ENCODE measurements around the gene PARP16.

PARP16 gene

DNA sequence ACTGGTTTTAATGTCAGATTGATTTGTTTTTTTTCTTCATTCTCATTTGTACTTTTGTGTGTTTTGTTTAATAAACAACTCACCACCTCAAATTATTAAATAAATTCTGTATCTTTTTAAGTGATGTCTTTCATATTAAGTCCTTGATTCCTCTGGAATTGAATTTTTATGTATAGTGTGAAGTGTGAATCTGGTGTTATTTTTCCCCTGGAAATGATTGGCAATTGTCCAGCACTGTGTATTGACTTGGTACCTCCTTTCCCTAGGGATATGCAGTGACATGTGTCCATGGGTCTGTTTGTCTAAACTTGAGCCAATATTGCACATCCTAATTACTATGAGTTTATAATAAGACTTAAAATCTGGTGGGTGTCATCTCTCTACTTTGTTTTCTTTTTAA is 19.9 kb upstream of the PARP16 start:
- H3K9me3 ChIP-seq: no peaks in the 10 kb centered on the region
- no peak overlapping the region for H3K4me3 ChIP-seq (ENCODE audit: low read depth, low read length)
- H3K27me3 ChIP-seq: no peaks in the 10 kb centered on the region
- no peak for DNase-seq
- TF ChIP-seq, protein P1, sequence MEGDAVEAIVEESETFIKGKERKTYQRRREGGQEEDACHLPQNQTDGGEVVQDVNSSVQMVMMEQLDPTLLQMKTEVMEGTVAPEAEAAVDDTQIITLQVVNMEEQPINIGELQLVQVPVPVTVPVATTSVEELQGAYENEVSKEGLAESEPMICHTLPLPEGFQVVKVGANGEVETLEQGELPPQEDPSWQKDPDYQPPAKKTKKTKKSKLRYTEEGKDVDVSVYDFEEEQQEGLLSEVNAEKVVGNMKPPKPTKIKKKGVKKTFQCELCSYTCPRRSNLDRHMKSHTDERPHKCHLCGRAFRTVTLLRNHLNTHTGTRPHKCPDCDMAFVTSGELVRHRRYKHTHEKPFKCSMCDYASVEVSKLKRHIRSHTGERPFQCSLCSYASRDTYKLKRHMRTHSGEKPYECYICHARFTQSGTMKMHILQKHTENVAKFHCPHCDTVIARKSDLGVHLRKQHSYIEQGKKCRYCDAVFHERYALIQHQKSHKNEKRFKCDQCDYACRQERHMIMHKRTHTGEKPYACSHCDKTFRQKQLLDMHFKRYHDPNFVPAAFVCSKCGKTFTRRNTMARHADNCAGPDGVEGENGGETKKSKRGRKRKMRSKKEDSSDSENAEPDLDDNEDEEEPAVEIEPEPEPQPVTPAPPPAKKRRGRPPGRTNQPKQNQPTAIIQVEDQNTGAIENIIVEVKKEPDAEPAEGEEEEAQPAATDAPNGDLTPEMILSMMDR (IDR thresholded peaks at IDR 0.05; ENCODE audit: low read depth, low read length): no peak
- H3K36me3 ChIP-seq: no peaks in the 10 kb centered on the region
- H3K4me1 ChIP-seq: peaks cover 4% of the 10 kb centered on the region; the same call in 1 of the 2 replicates

DNA sequence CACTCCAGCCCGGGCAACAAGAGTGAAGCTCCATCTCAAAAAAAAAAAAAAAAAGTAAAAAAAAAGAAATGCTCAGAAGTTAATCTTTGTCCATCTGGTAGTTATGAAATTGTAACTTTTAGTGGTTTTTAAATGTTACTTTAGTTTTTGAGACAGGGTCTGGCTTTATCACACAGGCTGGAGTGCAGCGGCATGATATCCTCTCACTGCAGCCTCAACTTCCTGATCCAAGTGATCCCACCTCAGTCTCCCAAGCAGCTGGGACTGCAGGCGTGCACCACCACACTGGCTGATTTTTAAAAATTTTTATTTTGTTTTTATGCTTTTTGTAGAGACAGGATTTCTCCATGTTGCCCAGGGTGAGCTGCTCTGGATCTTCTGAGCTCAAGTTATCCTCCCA is 19.1 kb upstream of the PARP16 start:
- H3K27me3 ChIP-seq: no peaks in the 10 kb centered on the region
- peaks cover 4% of the 10 kb centered on the region; the same call in 1 of the 2 replicates for H3K4me1 ChIP-seq
- no peak overlapping the region for H3K4me3 ChIP-seq (ENCODE audit: low read depth, low read length)
- DNase-seq: no peak
- no peaks in the 10 kb centered on the region for H3K9me3 ChIP-seq
- TF ChIP-seq, protein P1 (IDR thresholded peaks at IDR 0.05; ENCODE audit: low read depth, low read length): no peak
- no peaks in the 10 kb centered on the region for H3K36me3 ChIP-seq

DNA sequence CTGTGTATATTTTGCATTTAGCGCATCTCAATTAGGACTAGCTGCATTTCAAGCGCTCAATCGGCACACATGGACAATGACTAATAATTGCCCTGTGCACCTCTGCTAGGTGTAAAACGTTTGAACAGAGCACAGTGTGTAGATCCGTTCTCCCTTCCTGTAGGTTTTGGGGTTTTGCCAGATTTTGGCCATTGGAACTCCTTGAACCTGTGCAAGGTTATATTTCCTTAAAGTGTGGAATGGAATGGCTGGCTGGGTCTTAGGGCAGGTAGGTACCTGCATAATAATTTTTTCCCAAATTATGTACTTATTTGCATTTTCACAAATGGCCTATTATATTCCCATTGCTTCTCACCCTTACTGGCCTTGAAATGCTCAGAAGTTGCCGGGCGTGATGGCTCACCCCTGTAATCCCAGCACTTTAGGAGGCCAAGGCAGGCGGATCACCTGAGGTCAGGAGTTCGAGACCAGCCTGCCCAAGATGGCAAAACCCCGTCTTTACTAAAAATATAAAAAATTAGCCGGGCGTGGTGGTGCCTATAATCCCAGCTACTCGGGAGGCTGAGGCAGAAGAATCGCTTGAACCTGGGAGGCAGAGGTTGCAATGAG is 18.6 kb upstream of the PARP16 start:
- Histone ChIP-seq H3K27me3 (no peaks in the 10 kb centered on the region), H3K4me3 (ENCODE audit: low read depth, low read length) (peak overlapping the region; percentile 2), H3K36me3 (no peaks in the 10 kb centered on the region), H3K4me1 (peaks cover 4% of the 10 kb centered on the region; the same call in 1 of the 2 replicates), H3K9me3 (no peaks in the 10 kb centered on the region)
- DNase-seq: no peak
- TF ChIP-seq, protein P1 (IDR thresholded peaks at IDR 0.05; ENCODE audit: low read depth, low read length): no peak

DNA sequence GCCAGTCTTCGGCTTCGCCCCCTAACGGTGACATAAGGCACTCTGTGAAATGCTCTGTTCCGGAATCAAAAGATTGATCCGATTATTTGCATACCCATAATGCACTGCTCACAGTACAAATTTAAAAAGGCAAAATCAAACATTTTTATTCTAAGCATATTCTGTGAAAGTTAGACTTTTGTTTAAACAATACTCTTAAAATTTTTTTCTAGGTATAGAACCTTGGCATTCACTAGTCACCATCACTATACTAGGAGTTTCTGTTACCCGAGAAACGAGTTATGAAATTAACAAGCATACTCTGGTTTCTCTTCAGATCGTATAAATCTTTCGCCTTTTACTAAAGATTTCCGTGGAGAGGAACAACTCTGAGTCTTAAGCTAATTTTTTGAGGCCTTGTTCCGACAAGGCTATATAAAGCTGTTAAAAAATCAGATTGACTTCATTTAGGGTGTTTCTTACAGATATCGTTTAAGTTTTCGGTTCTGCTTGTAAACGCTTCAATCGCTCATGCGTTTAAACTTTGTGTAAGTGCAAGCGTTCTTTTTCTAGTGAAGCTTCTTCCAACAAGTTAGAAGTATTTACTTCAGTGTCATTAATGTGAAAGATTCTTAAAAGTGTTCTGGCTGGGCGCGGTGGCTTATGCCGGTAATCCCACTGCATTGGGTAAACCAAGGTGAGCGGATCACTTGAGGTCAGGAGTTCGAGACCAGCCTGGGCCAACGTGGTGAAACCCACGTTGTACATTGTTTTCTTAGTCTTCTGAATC is 17.9 kb upstream of the PARP16 start, which contains the start of gene RNU5B-1:
Gene RNU5B-1, plus strand, starts transcription at position 297 of the 769 bp plus-strand sequence.
- no peaks in the 10 kb centered on the region for H3K36me3 ChIP-seq

DNA sequence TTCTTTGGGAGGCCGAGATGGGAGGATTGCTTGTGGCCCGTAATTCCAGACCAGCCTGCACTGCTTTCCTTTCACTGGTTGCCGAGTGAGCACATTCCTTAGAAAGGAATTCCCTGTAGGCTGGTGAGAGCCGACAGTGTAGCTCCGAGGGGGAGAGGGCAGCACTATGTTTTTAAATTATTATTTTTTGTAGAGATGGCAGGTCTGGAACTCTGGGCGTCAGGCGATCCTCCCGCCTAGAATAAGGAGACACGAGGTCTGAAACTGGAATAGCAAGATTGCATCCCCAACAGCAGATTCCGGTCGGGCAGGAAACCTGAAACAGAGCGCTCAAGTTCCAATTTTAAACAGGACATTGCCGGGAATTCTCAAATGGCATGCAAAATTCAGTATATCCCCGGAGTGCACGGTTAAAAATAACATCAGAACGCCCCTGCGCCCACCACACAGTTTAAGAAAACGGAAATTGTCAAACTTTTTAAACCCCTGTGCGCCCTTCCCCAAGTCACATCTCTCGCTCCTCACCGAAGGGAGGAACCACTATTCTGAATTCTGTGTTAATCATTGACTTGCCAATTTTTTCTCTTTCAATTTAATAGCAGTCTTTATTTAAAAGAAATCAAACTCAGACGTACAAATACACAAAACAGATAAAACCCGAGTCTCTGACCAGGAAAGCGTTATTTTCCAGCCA is 17.2 kb upstream of the PARP16 start:
- Histone ChIP-seq H3K9me3 (no peaks in the 10 kb centered on the region), H3K4me1 (peaks cover 4% of the 10 kb centered on the region; the same call in 1 of the 2 replicates), H3K4me3 (ENCODE audit: low read depth, low read length) (peak overlapping the region; percentile 67), H3K27me3 (no peaks in the 10 kb centered on the region), H3K36me3 (no peaks in the 10 kb centered on the region)
- peak; percentile 35 for DNase-seq
- TF ChIP-seq, protein P1 (IDR thresholded peaks at IDR 0.05; ENCODE audit: low read depth, low read length): no peak

More for the DNA sequence above, 17.9 kb upstream of the PARP16 start, which contains the start of gene RNU5B-1:
- peaks cover 4% of the 10 kb centered on the region; the same call in 1 of the 2 replicates for H3K4me1 ChIP-seq
- DNase-seq: peak; percentile 86
- no peaks in the 10 kb centered on the region for H3K9me3 ChIP-seq
- H3K27me3 ChIP-seq: no peaks in the 10 kb centered on the region
- TF ChIP-seq, protein P1 (IDR thresholded peaks at IDR 0.05; ENCODE audit: low read depth, low read length): peak; percentile 93
- peak within 1 kb of the TSS; percentile 67 for H3K4me3 ChIP-seq (ENCODE audit: low read depth, low read length)
